Trophoblast cell (in vitro differentiated cells and primary cell): ENCODE measurements around the gene TET2.
A peak's percentile ranks its signal among the peaks of the same experiment; 100 is the strongest.

Experiments used
- DNase-seq, 2 donors: peaks; one replicate each; pipeline ENCODE4 v3.0.0-alpha.2; 2016
- H2AFZ ChIP-seq: 2 replicates; pipeline ENCODE4 v1.6.1; 2013; ENCODE audit warnings: low read length, moderate library complexity, mild to moderate bottlenecking; ENCODE audit not compliant: insufficient read depth, poor library complexity
- H2AK5ac ChIP-seq: 2 replicates; pipeline ENCODE4 v1.6.1; 2013; ENCODE audit warnings: mild to moderate bottlenecking, low read length
- H2BK120ac ChIP-seq: 2 replicates; pipeline ENCODE4 v1.6.1; 2013; ENCODE audit warnings: low read length, mild to moderate bottlenecking, moderate library complexity; ENCODE audit not compliant: insufficient read depth, poor library complexity
- H2BK12ac ChIP-seq: 2 replicates; pipeline ENCODE4 v1.6.1; 2013; ENCODE audit warnings: mild to moderate bottlenecking, low read length, moderate library complexity
- H2BK5ac ChIP-seq: 2 replicates; pipeline ENCODE4 v1.6.1; 2013; ENCODE audit warnings: low read length, low read depth, moderate library complexity, mild to moderate bottlenecking; ENCODE audit not compliant: poor library complexity
- H3K14ac ChIP-seq: 2 replicates; pipeline ENCODE4 v1.6.1; 2013; ENCODE audit warnings: mild to moderate bottlenecking, low read length
- H3K18ac ChIP-seq: 2 replicates; pipeline ENCODE4 v1.6.1; 2013; ENCODE audit warnings: mild to moderate bottlenecking, low read length
- H3K23ac ChIP-seq: 2 replicates; pipeline ENCODE4 v1.6.1; 2013; ENCODE audit warnings: low read length
- H3K27ac ChIP-seq: 2 replicates; pipeline ENCODE4 v1.5.1; 2013; ENCODE audit warnings: low read depth, mild to moderate bottlenecking, inconsistent platforms, low read length, moderate library complexity
- H3K27me3 ChIP-seq: 2 replicates; pipeline ENCODE4 v1.6.1; 2013; ENCODE audit warnings: inconsistent platforms, mild to moderate bottlenecking, low read length, moderate library complexity; ENCODE audit not compliant: insufficient read depth
- H3K36me3 ChIP-seq, 2 experiments: 1 replicate in 1 of 2; 2 replicates in 1 of 2; pipeline ENCODE4 v1.6.1; 2013; ENCODE audit warnings: low read length in 2 of 2, mild to moderate bottlenecking in 2 of 2, moderate library complexity in 1 of 2; ENCODE audit not compliant: insufficient read depth in 2 of 2, control insufficient read depth in 1 of 2
- H3K4ac ChIP-seq: 2 replicates; pipeline ENCODE4 v1.6.1; 2013; ENCODE audit warnings: low read depth, mild to moderate bottlenecking, low read length, moderate library complexity
- H3K4me1 ChIP-seq, 2 experiments: 1 replicate in 1 of 2; 2 replicates in 1 of 2; pipeline ENCODE4 v1.6.1; 2013; ENCODE audit warnings: low read length in 2 of 2, mild to moderate bottlenecking in 2 of 2, moderate library complexity in 1 of 2; ENCODE audit not compliant: insufficient read depth in 2 of 2, control insufficient read depth in 1 of 2
- H3K4me2 ChIP-seq: 2 replicates; pipeline ENCODE4 v1.6.1; 2013; ENCODE audit warnings: inconsistent platforms, mild to moderate bottlenecking, low read length, moderate library complexity
- H3K4me3 ChIP-seq: 2 replicates; pipeline ENCODE4 v1.5.1; 2013; ENCODE audit warnings: mild to moderate bottlenecking, low read depth, low read length, inconsistent platforms
- H3K79me1 ChIP-seq: one replicate; pipeline ENCODE4 v1.6.1; 2013; ENCODE audit warnings: low read length
- H3K79me2 ChIP-seq: 2 replicates; pipeline ENCODE4 v1.6.1; 2013; ENCODE audit warnings: low read length, mild to moderate bottlenecking; ENCODE audit not compliant: control insufficient read depth, insufficient read depth, poor library complexity
- H3K9ac ChIP-seq: 2 replicates; pipeline ENCODE4 v1.6.1; 2013; ENCODE audit warnings: mild to moderate bottlenecking, low read length
- H3K9me3 ChIP-seq: 2 replicates; pipeline ENCODE4 v1.6.1; 2013; ENCODE audit warnings: low read depth, mild to moderate bottlenecking, control low read depth, inconsistent platforms, low read length; ENCODE audit not compliant: insufficient read depth
- H4K12ac ChIP-seq: 2 replicates; pipeline ENCODE4 v1.6.1; 2013; ENCODE audit warnings: low read depth, mild to moderate bottlenecking, low read length, moderate library complexity
- H4K8ac ChIP-seq: 2 replicates; pipeline ENCODE4 v1.6.1; 2013; ENCODE audit warnings: low read depth, mild to moderate bottlenecking, low read length, moderate library complexity
- H4K91ac ChIP-seq: one replicate; pipeline ENCODE4 v1.6.1; 2013; ENCODE audit warnings: low read depth, mild to moderate bottlenecking, low read length, moderate library complexity
- WGBS: extraction: QIAGEN DNeasy Blood & Tissue Kit; methylation state at CpG from one replicate; pipeline ENCODE4 v1.1.7; 2013; ENCODE audit warnings: missing lambda C conversion rate; ENCODE audit not compliant: insufficient read length, insufficient coverage; ENCODE audit errors: extremely low coverage; 5-methylcytosine and 5-hydroxymethylcytosine counted together

Gene TET2

GRCh38 chr4:105108971-105109370, 37.7 kb upstream of the TET2 start:
- no peak overlapping the region for H4K91ac ChIP-seq
- H2AK5ac ChIP-seq = no peak overlapping the region
- no peaks in the 10 kb centered on the region for H3K9me3 ChIP-seq
- no peak overlapping the region for H3K4ac ChIP-seq
- H2BK5ac ChIP-seq = no peak overlapping the region
- H3K79me1 ChIP-seq = peaks cover 1% of the 10 kb centered on the region
- no peak overlapping the region for H3K27ac ChIP-seq
- H3K9ac ChIP-seq = no peak overlapping the region
- H3K27me3 ChIP-seq = no peaks in the 10 kb centered on the region
- no peak overlapping the region for H2BK120ac ChIP-seq
- H3K36me3 ChIP-seq = no peaks in the 10 kb centered on the region
- no peak overlapping the region for H3K23ac ChIP-seq
- no peak overlapping the region for H3K14ac ChIP-seq
- H2AFZ ChIP-seq = no peak overlapping the region
- no peak overlapping the region for H4K12ac ChIP-seq
- no peak overlapping the region for H3K4me2 ChIP-seq
- no peaks in the 10 kb centered on the region for H3K4me1 ChIP-seq
- H3K4me3 ChIP-seq = no peak overlapping the region
- no peak overlapping the region for H2BK12ac ChIP-seq
- no peak overlapping the region for H4K8ac ChIP-seq
- no peaks in the 10 kb centered on the region for H3K79me2 ChIP-seq
- peak in 1 of 2 donors; percentile 21 for DNase-seq
- H3K18ac ChIP-seq = no peak overlapping the region

- Histone ChIP-seq H3K4me2 (no peak overlapping the region), H3K27ac (no peak overlapping the region), H3K4ac (no peak overlapping the region), H2BK120ac (no peak overlapping the region), H2BK12ac (no peak overlapping the region), H3K18ac (no peak overlapping the region), H4K12ac (no peak overlapping the region), H3K23ac (no peak overlapping the region), H3K4me1 (no peaks in the 10 kb centered on the region), H3K14ac (no peak overlapping the region), H3K4me3 (no peak overlapping the region), H2BK5ac (no peak overlapping the region), H3K9me3 (no peaks in the 10 kb centered on the region), H4K8ac (no peak overlapping the region), H3K36me3 (no peaks in the 10 kb centered on the region), H3K9ac (no peak overlapping the region), H2AK5ac (no peak overlapping the region), H4K91ac (no peak overlapping the region), H3K79me2 (no peaks in the 10 kb centered on the region), H2AFZ (no peak overlapping the region), H3K79me1 (peaks cover 1% of the 10 kb centered on the region), H3K27me3 (no peaks in the 10 kb centered on the region)
- DNase-seq = no peak
- WGBS = no CpG with 5 or more reads among the region's 1 CpG
Observed at GRCh38 chr4:105112274-105112673, 34.4 kb upstream of the TET2 start.

GRCh38 chr4:105113800-105114199, 32.9 kb upstream of the TET2 start:
- Histone ChIP-seq H3K9me3 (no peaks in the 10 kb centered on the region), H4K8ac (no peak overlapping the region), H4K91ac (no peak overlapping the region), H3K79me1 (peaks cover 1% of the 10 kb centered on the region), H3K18ac (no peak overlapping the region), H3K4ac (no peak overlapping the region), H4K12ac (no peak overlapping the region), H3K27ac (no peak overlapping the region), H3K14ac (no peak overlapping the region), H2AFZ (no peak overlapping the region), H3K23ac (no peak overlapping the region), H3K4me2 (no peak overlapping the region), H3K4me1 (no peaks in the 10 kb centered on the region), H2BK120ac (no peak overlapping the region), H3K9ac (no peak overlapping the region), H3K27me3 (no peaks in the 10 kb centered on the region), H3K36me3 (no peaks in the 10 kb centered on the region), H3K79me2 (no peaks in the 10 kb centered on the region), H3K4me3 (no peak overlapping the region), H2BK5ac (no peak overlapping the region), H2AK5ac (no peak overlapping the region), H2BK12ac (no peak overlapping the region)
- DNase-seq = no peak
- no CpG with 5 or more reads among the region's 1 CpG for WGBS

GRCh38 chr4:105116616-105117319, 29.9 kb upstream of the TET2 start:
- Histone ChIP-seq H3K79me1 (peaks cover 7% of the 10 kb centered on the region), H3K27ac (no peak overlapping the region), H3K4me3 (no peak overlapping the region), H3K14ac (no peak overlapping the region), H2BK12ac (no peak overlapping the region), H3K79me2 (no peaks in the 10 kb centered on the region), H3K36me3 (no peaks in the 10 kb centered on the region), H3K4me1 (peaks cover 0 to 3% of the 10 kb centered on the region in 2 experiments), H3K4me2 (no peak overlapping the region), H4K8ac (no peak overlapping the region), H3K18ac (no peak overlapping the region), H3K9ac (no peak overlapping the region), H2BK5ac (no peak overlapping the region), H4K91ac (no peak overlapping the region), H2BK120ac (no peak overlapping the region), H2AK5ac (no peak overlapping the region), H4K12ac (no peak overlapping the region), H3K27me3 (no peaks in the 10 kb centered on the region), H2AFZ (no peak overlapping the region), H3K23ac (no peak overlapping the region), H3K9me3 (no peaks in the 10 kb centered on the region), H3K4ac (no peak overlapping the region)
- WGBS = no CpG with 5 or more reads among the region's 3 CpGs
- DNase-seq = no peak
